Measurements from ENCODE around the gene ARHGEF6.

DNA sequence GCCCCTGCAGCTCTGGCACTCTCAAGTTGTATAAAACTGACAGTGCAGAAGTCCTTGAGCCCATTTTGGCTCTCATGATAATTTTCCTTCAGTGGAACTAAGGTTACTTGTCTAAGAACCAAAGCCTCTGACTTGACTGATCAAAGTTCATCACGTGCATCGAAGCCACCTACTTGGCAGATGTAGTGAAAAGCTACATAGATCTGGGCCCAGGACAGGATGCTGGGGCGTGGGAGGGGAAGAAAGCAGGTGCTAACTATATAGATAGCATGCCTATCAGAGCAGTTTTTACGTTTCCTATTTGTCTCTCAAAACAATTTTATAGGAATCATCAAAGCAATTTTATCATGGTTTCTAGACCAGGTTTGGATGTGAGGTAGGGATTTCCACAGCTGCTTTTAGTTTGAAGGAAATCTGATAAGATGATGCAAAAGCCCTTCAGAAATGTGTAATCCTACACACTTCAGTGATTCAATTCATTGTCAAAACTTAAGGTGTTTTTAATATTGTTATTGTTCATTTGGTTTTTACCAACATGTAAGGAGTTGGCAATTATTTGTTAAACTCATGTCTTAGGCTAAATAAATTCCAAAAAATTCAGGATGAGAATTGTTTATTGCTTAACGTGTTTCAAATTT lies 134.0 kb downstream of the ARHGEF6 start:
- TF ChIP-seq, protein P1, sequence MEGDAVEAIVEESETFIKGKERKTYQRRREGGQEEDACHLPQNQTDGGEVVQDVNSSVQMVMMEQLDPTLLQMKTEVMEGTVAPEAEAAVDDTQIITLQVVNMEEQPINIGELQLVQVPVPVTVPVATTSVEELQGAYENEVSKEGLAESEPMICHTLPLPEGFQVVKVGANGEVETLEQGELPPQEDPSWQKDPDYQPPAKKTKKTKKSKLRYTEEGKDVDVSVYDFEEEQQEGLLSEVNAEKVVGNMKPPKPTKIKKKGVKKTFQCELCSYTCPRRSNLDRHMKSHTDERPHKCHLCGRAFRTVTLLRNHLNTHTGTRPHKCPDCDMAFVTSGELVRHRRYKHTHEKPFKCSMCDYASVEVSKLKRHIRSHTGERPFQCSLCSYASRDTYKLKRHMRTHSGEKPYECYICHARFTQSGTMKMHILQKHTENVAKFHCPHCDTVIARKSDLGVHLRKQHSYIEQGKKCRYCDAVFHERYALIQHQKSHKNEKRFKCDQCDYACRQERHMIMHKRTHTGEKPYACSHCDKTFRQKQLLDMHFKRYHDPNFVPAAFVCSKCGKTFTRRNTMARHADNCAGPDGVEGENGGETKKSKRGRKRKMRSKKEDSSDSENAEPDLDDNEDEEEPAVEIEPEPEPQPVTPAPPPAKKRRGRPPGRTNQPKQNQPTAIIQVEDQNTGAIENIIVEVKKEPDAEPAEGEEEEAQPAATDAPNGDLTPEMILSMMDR (conservative IDR thresholded peaks at IDR 0.05; ENCODE audit: low read length): no peak
- no peak for TF ChIP-seq EZH2phosphoT487 (IDR thresholded peaks at IDR 0.05; ENCODE audit: borderline replicate concordance)

Data from Loucy (cell line).